Naive thymus-derived CD8-positive, alpha-beta T cell (primary cell): Measurements from ENCODE around the gene IFNGR1. TPM values are rescaled to one million over a fixed set of nuclear protein-coding genes. Genes with fewer than 3 reads are reported as not detected.
"Not testable (repeated sequence)": the region's sequence is repeated elsewhere in the genome, so short reads cannot be mapped to it uniquely, and the experiment has no call there.

Experiments
- ATAC-seq, 2 donors: fragments of 150-1000 bp; cut with Tn5 transposase in 1 of 2; sonication (Bioruptor Pico), chemical (Tn5 transposase) in 1 of 2; 1 replicate in 1 of 2; 2 replicates in 1 of 2; pipeline ENCODE4 v1.10.0; 2021; ENCODE audit warnings: mild to moderate bottlenecking in 2 of 2, moderate library complexity in 2 of 2
- POLR2A ChIA-PET: fragments of 350-600 bp; sonication (Branson Sonifier 250); formaldehyde crosslinking; loops from one replicate; lab custom pipeline; 2021; ENCODE audit warnings: antibody characterized with exemption; lab: Charles Lee
- DNase-seq, 10 donors: peaks; one replicate each; pipeline versions ENCODE4 v3.0.0 to v3.0.0-alpha.2; 2020 to 2022
- H3K27ac Mint-ChIP-seq, 10 donors: one replicate each; pipeline ENCODE4 v1.8.0; 2020 to 2022; ENCODE audit warnings: mild to moderate bottlenecking in 10 of 10, mixed read lengths in 10 of 10, moderate library complexity in 4 of 10, inconsistent platforms in 1 of 10
- H3K27me3 Mint-ChIP-seq, 5 donors: one replicate each; pipeline ENCODE4 v1.8.0; 2021 to 2022; ENCODE audit warnings: mixed read lengths in 5 of 5
- H3K36me3 Mint-ChIP-seq, 3 donors: one replicate each; pipeline ENCODE4 v1.8.0; 2020 to 2022; ENCODE audit warnings: mixed read lengths in 3 of 3, mild to moderate bottlenecking in 2 of 3, inconsistent platforms in 1 of 3
- H3K4me1 Mint-ChIP-seq, 4 donors: one replicate each; pipeline ENCODE4 v1.8.0; 2021 to 2022; ENCODE audit warnings: mixed read lengths in 4 of 4
- H3K4me3 Mint-ChIP-seq, 10 donors: one replicate each; pipeline ENCODE4 v1.8.0; 2020 to 2022; ENCODE audit warnings: mild to moderate bottlenecking in 10 of 10, mixed read lengths in 10 of 10, moderate library complexity in 6 of 10, inconsistent platforms in 1 of 10
- H3K9me3 Mint-ChIP-seq, 9 donors: one replicate each; pipeline ENCODE4 v1.8.0; 2020 to 2022; ENCODE audit warnings: mixed read lengths in 9 of 9, mild to moderate bottlenecking in 3 of 9, inconsistent platforms in 1 of 9, moderate library complexity in 1 of 9
- polyA plus RNA-seq, 3 donors: library from polyadenylated mRNA; unstranded; fragments of 300-500 nt; fragmentation: Illumina TruSeq; gene quantifications; one replicate each; pipeline ENCODE4 v1.2.3, GENCODE V29; 2021
- total RNA-seq, 8 experiments: library from RNA in 2 of 8; stranded (reverse) in 2 of 8; gene quantifications; one replicate each; pipeline ENCODE4 v1.2.3 and lab custom pipeline; 2021 to 2026

The IFNGR1 gene
- total and polyA plus RNA-seq, 5 experiments from 2014 or later = 19.4 to 36.6 (median 28.4) TPM

GRCh38 chr6:137218473-137218916, 690 bp downstream of the IFNGR1 start:
- POLR2A ChIA-PET = no interaction called here
- H3K27ac Mint-ChIP-seq = peak overlapping the region; percentile 96 to 100 (median 98)
- H3K27me3 Mint-ChIP-seq = no peaks in the 10 kb centered on the region
- DNase-seq (peak in 7 of 10 donors; percentile 36 to 77 (median 56)), ATAC-seq (peak; percentile 62 to 75)
- peaks cover 0 to 5% (median 5%) of the 10 kb centered on the region in 3 donors for H3K36me3 Mint-ChIP-seq
- H3K9me3 Mint-ChIP-seq = no peaks in the 10 kb centered on the region
- H3K4me3 Mint-ChIP-seq = peak overlapping the region; percentile 88 to 100 (median 98)
- peaks cover 36 to 88% (median 63%) of the 10 kb centered on the region in 4 donors for H3K4me1 Mint-ChIP-seq

- Mint-ChIP-seq H3K4me3 (peak overlapping the region; percentile 88 to 100 (median 98)), H3K9me3 (no peaks in the 10 kb centered on the region), H3K27ac (peak overlapping the region; percentile 25 to 100 (median 98)), H3K27me3 (no peaks in the 10 kb centered on the region), H3K4me1 (peaks cover 40 to 87% (median 67%) of the 10 kb centered on the region in 4 donors), H3K36me3 (peaks cover 0 to 5% (median 5%) of the 10 kb centered on the region in 3 donors)
- POLR2A ChIA-PET = no interaction called here
- ATAC-seq (no peak), DNase-seq (peak in 2 of 10 donors; percentile 9 to 16)
Measured at GRCh38 chr6:137217801-137218472, 1.2 kb downstream of the IFNGR1 start.

- Mint-ChIP-seq H3K4me1 (peaks cover 43 to 87% (median 71%) of the 10 kb centered on the region in 4 donors), H3K9me3 (no peaks in the 10 kb centered on the region), H3K36me3 (peaks cover 0 to 5% (median 5%) of the 10 kb centered on the region in 3 donors), H3K4me3 (peak overlapping the region; percentile 58 to 100 (median 97)), H3K27me3 (no peaks in the 10 kb centered on the region), H3K27ac (peak overlapping the region in 4 of 10 donors; percentile 36 to 97 (median 72))
- no peak for DNase-seq
- POLR2A ChIA-PET = no interaction called here
- no peak for ATAC-seq
Measured at GRCh38 chr6:137216875-137217553, 2.2 kb downstream of the IFNGR1 start.

GRCh38 chr6:137216106-137216505, 3.1 kb downstream of the IFNGR1 start:
- DNase-seq = no peak

GRCh38 chr6:137215630-137216029, 3.6 kb downstream of the IFNGR1 start:
- not testable (repeated sequence) for H3K27me3 Mint-ChIP-seq

More at GRCh38 chr6:137216106-137216505, 3.1 kb downstream of the IFNGR1 start:
- ATAC-seq = no peak
- H3K36me3 Mint-ChIP-seq = peaks cover 0 to 5% (median 5%) of the 10 kb centered on the region in 3 donors
- no peaks in the 10 kb centered on the region for H3K27me3 Mint-ChIP-seq
- no peaks in the 10 kb centered on the region for H3K9me3 Mint-ChIP-seq
- H3K4me3 Mint-ChIP-seq = peak overlapping the region in 9 of 10 donors; percentile 7 to 100 (median 47)
- POLR2A ChIA-PET = no interaction called here
- H3K4me1 Mint-ChIP-seq = peaks cover 43 to 90% (median 78%) of the 10 kb centered on the region in 4 donors
- H3K27ac Mint-ChIP-seq = peak overlapping the region in 5 of 10 donors; percentile 34 to 97 (median 48)

GRCh38 chr6:137214931-137215330, 4.3 kb downstream of the IFNGR1 start:
- no peaks in the 10 kb centered on the region for H3K27me3 Mint-ChIP-seq

More at GRCh38 chr6:137215630-137216029, 3.6 kb downstream of the IFNGR1 start:
- H3K9me3 Mint-ChIP-seq, DNase-seq, POLR2A ChIA-PET, H3K36me3 Mint-ChIP-seq, H3K27ac Mint-ChIP-seq, H3K4me3 Mint-ChIP-seq, ATAC-seq: not testable (repeated sequence)
- H3K4me1 Mint-ChIP-seq = peaks cover 41 to 90% (median 78%) of the 10 kb centered on the region in 4 donors

DNA sequence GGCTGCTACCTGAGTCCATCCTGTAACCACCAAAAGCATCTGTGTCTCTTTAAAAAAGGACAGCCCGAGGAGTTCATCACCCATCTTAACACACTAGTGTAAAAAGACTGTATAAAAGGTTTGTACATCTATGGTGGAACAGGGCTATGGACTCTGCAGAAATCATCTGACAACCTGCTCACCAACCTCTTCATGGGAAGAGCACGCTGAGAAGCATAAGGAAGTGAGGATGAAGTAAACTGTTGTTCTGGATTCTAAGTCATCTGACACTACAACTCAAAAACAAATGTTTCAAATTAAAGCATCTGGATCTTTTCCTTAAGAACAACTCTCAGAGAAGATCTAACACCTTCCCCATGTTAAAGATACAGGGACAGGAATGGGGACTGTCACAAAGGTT, 5.4 kb downstream of the IFNGR1 start:
- Mint-ChIP-seq H3K36me3 (peaks cover 7 to 18% (median 14%) of the 10 kb centered on the region in 3 donors), H3K27ac (no peak overlapping the region), H3K4me3 (peak overlapping the region in 1 of 10 donors; percentile 20), H3K27me3 (no peaks in the 10 kb centered on the region), H3K9me3 (peaks cover 0 to 6% (median 0%) of the 10 kb centered on the region in 9 donors), H3K4me1 (peaks cover 38 to 90% (median 76%) of the 10 kb centered on the region in 4 donors)
- DNase-seq = no peak
- no peak for ATAC-seq
- POLR2A ChIA-PET = no interaction called here

More at GRCh38 chr6:137214931-137215330, 4.3 kb downstream of the IFNGR1 start:
- Mint-ChIP-seq H3K27ac (no peak overlapping the region), H3K9me3 (no peaks in the 10 kb centered on the region), H3K4me1 (peaks cover 37 to 86% (median 76%) of the 10 kb centered on the region in 4 donors), H3K4me3 (no peak overlapping the region), H3K36me3 (peaks cover 1 to 11% (median 6%) of the 10 kb centered on the region in 3 donors)
- POLR2A ChIA-PET = no interaction called here
- no peak for DNase-seq
- no peak for ATAC-seq

DNA sequence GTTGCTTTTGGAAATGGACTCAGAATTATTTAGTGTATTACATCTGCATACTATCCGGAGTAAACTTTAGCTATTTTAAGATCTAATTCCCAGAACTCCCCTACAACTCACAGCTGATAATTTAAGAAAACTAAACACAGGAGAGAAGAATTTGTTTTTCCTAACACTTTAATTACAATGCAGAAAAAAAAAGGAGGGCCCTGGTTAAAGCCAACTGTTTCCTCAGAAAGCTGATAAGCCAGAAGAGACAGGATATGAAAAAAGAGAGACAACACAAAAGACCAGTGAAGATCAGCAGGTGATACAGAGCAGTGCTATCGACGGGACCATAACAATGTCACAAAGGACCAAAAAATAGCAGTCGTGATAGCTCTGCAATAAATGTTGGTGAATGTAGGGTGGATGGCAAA, 5.8 kb downstream of the IFNGR1 start:
- H3K27ac Mint-ChIP-seq = no peak overlapping the region
- POLR2A ChIA-PET = no interaction called here
- no peak for DNase-seq
- ATAC-seq = no peak
- peaks cover 34 to 85% (median 72%) of the 10 kb centered on the region in 4 donors for H3K4me1 Mint-ChIP-seq
- peaks cover 0 to 6% (median 0%) of the 10 kb centered on the region in 9 donors for H3K9me3 Mint-ChIP-seq
- H3K27me3 Mint-ChIP-seq = no peaks in the 10 kb centered on the region
- H3K36me3 Mint-ChIP-seq = peaks cover 9 to 15% (median 14%) of the 10 kb centered on the region in 3 donors
- no peak overlapping the region for H3K4me3 Mint-ChIP-seq

- Mint-ChIP-seq H3K9me3 (peaks cover 0 to 10% (median 0%) of the 10 kb centered on the region in 9 donors), H3K4me3 (no peak overlapping the region), H3K27ac (no peak overlapping the region), H3K4me1 (peaks cover 29 to 80% (median 67%) of the 10 kb centered on the region in 4 donors), H3K27me3 (no peaks in the 10 kb centered on the region), H3K36me3 (peaks cover 17 to 22% (median 21%) of the 10 kb centered on the region in 3 donors)
- DNase-seq (no peak), ATAC-seq (no peak)
- POLR2A ChIA-PET = no interaction called here
Measured at GRCh38 chr6:137211910-137212309, 7.3 kb downstream of the IFNGR1 start.

GRCh38 chr6:137210903-137211302, 8.3 kb downstream of the IFNGR1 start:
- Mint-ChIP-seq H3K27me3 (no peaks in the 10 kb centered on the region), H3K27ac (peak overlapping the region in 1 of 10 donors; percentile 53), H3K4me1 (peaks cover 24 to 73% (median 62%) of the 10 kb centered on the region in 4 donors), H3K36me3 (peaks cover 17 to 30% (median 21%) of the 10 kb centered on the region in 3 donors), H3K4me3 (no peak overlapping the region), H3K9me3 (peaks cover 0 to 10% (median 0%) of the 10 kb centered on the region in 9 donors)
- ATAC-seq (no peak), DNase-seq (no peak)
- POLR2A ChIA-PET = no interaction called here

GRCh38 chr6:137208279-137208678, 10.9 kb downstream of the IFNGR1 start:
- POLR2A ChIA-PET = no interaction called here
- no peak for DNase-seq
- Mint-ChIP-seq H3K27me3 (no peaks in the 10 kb centered on the region), H3K4me3 (no peak overlapping the region), H3K9me3 (peaks cover 0 to 10% (median 0%) of the 10 kb centered on the region in 9 donors), H3K27ac (no peak overlapping the region), H3K36me3 (peaks cover 21 to 50% (median 30%) of the 10 kb centered on the region in 3 donors), H3K4me1 (peaks cover 17 to 59% (median 43%) of the 10 kb centered on the region in 4 donors)
- ATAC-seq = no peak

- H3K4me1 Mint-ChIP-seq = peaks cover 13 to 52% (median 38%) of the 10 kb centered on the region in 4 donors
- H3K27me3 Mint-ChIP-seq, POLR2A ChIA-PET, ATAC-seq, H3K27ac Mint-ChIP-seq, DNase-seq, H3K4me3 Mint-ChIP-seq: not testable (repeated sequence)
- H3K36me3 Mint-ChIP-seq = peaks cover 21 to 58% (median 32%) of the 10 kb centered on the region in 3 donors
- H3K9me3 Mint-ChIP-seq = peaks cover 0 to 10% (median 0%) of the 10 kb centered on the region in 9 donors
Measured at GRCh38 chr6:137207457-137207856, 11.7 kb downstream of the IFNGR1 start.
